BLaER1 (cell line): ENCODE measurements around the gene STARD4.

ENCODE experiments used
- H3K27ac ChIP-seq: shearing (Covaris generic); formaldehyde crosslinking; 2 replicates; pipeline ENCODE4 v1.8.1; 2022
- H3K27me3 ChIP-seq: shearing (Covaris generic); formaldehyde crosslinking; 2 replicates; pipeline ENCODE4 v1.8.1; 2022
- H3K36me3 ChIP-seq: shearing (Covaris generic); formaldehyde crosslinking; 2 replicates; pipeline ENCODE4 v1.8.1; 2022
- H3K4me1 ChIP-seq: shearing (Covaris generic); formaldehyde crosslinking; 2 replicates; pipeline ENCODE4 v1.8.1; 2022
- H3K4me2 ChIP-seq: shearing (Covaris generic); formaldehyde crosslinking; 2 replicates; pipeline ENCODE4 v1.8.1; 2022
- H3K4me3 ChIP-seq: shearing (Covaris generic); formaldehyde crosslinking; 2 replicates; pipeline ENCODE4 v1.8.1; 2022
- H3K9ac ChIP-seq: shearing (Covaris generic); formaldehyde crosslinking; 2 replicates; pipeline ENCODE4 v1.8.1; 2022
- H3K9me3 ChIP-seq: shearing (Covaris generic); formaldehyde crosslinking; 2 replicates; pipeline ENCODE4 v1.8.1; 2022
- H4K20me1 ChIP-seq: shearing (Covaris generic); formaldehyde crosslinking; 2 replicates; pipeline ENCODE4 v1.8.1; 2022
- Cebpa-rat ChIP-seq: shearing (Covaris generic); IDR thresholded peaks from 2 replicates; pipeline ENCODE4 v1.8.1; 2022

Gene STARD4

GRCh38 chr5:111530298-111530740 lies 18.0 kb upstream of the STARD4 start:
- no peak overlapping the region for H3K9ac ChIP-seq
- H3K4me2 ChIP-seq = peak overlapping the region; percentile 66
- TF ChIP-seq Cebpa-rat = no peak
- no peak overlapping the region for H3K4me3 ChIP-seq
- H3K36me3 ChIP-seq = no peaks in the 10 kb centered on the region
- no peaks in the 10 kb centered on the region for H3K27me3 ChIP-seq
- H3K9me3 ChIP-seq = 0 out of 2 replicates have a peak, but pooled peaks cover 8% of the 10 kb centered on the region
- H4K20me1 ChIP-seq = no peaks in the 10 kb centered on the region
- H3K27ac ChIP-seq = peak overlapping the region; percentile 45
- H3K4me1 ChIP-seq = peaks cover 8% of the 10 kb centered on the region

GRCh38 chr5:111528056-111528455 lies 15.7 kb upstream of the STARD4 start:
- Histone ChIP-seq H3K4me2 (no peak overlapping the region), H3K4me3 (no peak overlapping the region), H3K9ac (no peak overlapping the region), H3K36me3 (no peaks in the 10 kb centered on the region), H3K4me1 (peaks cover 8% of the 10 kb centered on the region), H4K20me1 (no peaks in the 10 kb centered on the region), H3K27me3 (no peaks in the 10 kb centered on the region), H3K27ac (no peak overlapping the region), H3K9me3 (no peaks in the 10 kb centered on the region)
- TF ChIP-seq Cebpa-rat = no peak

GRCh38 chr5:111520908-111521307 lies 8.6 kb upstream of the STARD4 start:
- no peaks in the 10 kb centered on the region for H3K36me3 ChIP-seq
- H4K20me1 ChIP-seq = no peaks in the 10 kb centered on the region
- H3K4me3 ChIP-seq = no peak overlapping the region
- no peak overlapping the region for H3K9ac ChIP-seq
- no peaks in the 10 kb centered on the region for H3K4me1 ChIP-seq
- H3K27me3 ChIP-seq = no peaks in the 10 kb centered on the region
- TF ChIP-seq Cebpa-rat = no peak
- no peak overlapping the region for H3K27ac ChIP-seq
- no peaks in the 10 kb centered on the region for H3K9me3 ChIP-seq
- no peak overlapping the region for H3K4me2 ChIP-seq

- H3K27me3 ChIP-seq = no peaks in the 10 kb centered on the region
- H3K4me3 ChIP-seq = no peak overlapping the region
- no peaks in the 10 kb centered on the region for H4K20me1 ChIP-seq
- no peaks in the 10 kb centered on the region for H3K36me3 ChIP-seq
- H3K4me1 ChIP-seq = peaks cover 5% of the 10 kb centered on the region
- no peak for TF ChIP-seq Cebpa-rat
- no peak overlapping the region for H3K4me2 ChIP-seq
- no peak overlapping the region for H3K9ac ChIP-seq
- no peaks in the 10 kb centered on the region for H3K9me3 ChIP-seq
- H3K27ac ChIP-seq = no peak overlapping the region
Measured at GRCh38 chr5:111518777-111519176, 6.4 kb upstream of the STARD4 start.

GRCh38 chr5:111517853-111518501 lies 5.6 kb upstream of the STARD4 start:
- Histone ChIP-seq H3K4me2 (no peak overlapping the region), H3K27me3 (no peaks in the 10 kb centered on the region), H3K9me3 (no peaks in the 10 kb centered on the region), H3K4me1 (peaks cover 13% of the 10 kb centered on the region), H3K4me3 (no peak overlapping the region), H3K9ac (no peak overlapping the region), H3K36me3 (no peaks in the 10 kb centered on the region), H3K27ac (no peak overlapping the region), H4K20me1 (no peaks in the 10 kb centered on the region)
- no peak for TF ChIP-seq Cebpa-rat

- Histone ChIP-seq H3K4me1 (peaks cover 40% of the 10 kb centered on the region), H3K27ac (no peak overlapping the region), H4K20me1 (no peaks in the 10 kb centered on the region), H3K4me2 (peak overlapping the region; percentile 91; the same call in 1 of the 2 replicates), H3K9ac (no peak overlapping the region), H3K4me3 (no peak overlapping the region), H3K9me3 (no peaks in the 10 kb centered on the region), H3K27me3 (no peaks in the 10 kb centered on the region), H3K36me3 (no peaks in the 10 kb centered on the region)
- TF ChIP-seq Cebpa-rat = no peak
Measured at GRCh38 chr5:111514087-111514486, 1.8 kb upstream of the STARD4 start.

GRCh38 chr5:111513131-111513520 lies 791 bp upstream of the STARD4 start:
- peak overlapping the region; percentile 91 for H3K9ac ChIP-seq
- H3K4me1 ChIP-seq = peaks cover 41% of the 10 kb centered on the region
- no peaks in the 10 kb centered on the region for H3K9me3 ChIP-seq
- peak overlapping the region; percentile 86 for H3K27ac ChIP-seq
- H4K20me1 ChIP-seq = no peaks in the 10 kb centered on the region
- H3K4me3 ChIP-seq = peak overlapping the region; percentile 97
- TF ChIP-seq Cebpa-rat = no peak
- no peaks in the 10 kb centered on the region for H3K36me3 ChIP-seq
- H3K4me2 ChIP-seq = peak overlapping the region; percentile 91
- no peaks in the 10 kb centered on the region for H3K27me3 ChIP-seq

- Histone ChIP-seq H3K27ac (peak overlapping the region; percentile 86), H3K4me3 (peak overlapping the region; percentile 97)
Measured at GRCh38 chr5:111511831-111512374, 432 bp downstream of the STARD4 start.

GRCh38 chr5:111511174-111511830 lies 1.0 kb downstream of the STARD4 start:
- no peaks in the 10 kb centered on the region for H3K9me3 ChIP-seq
- no peak for TF ChIP-seq Cebpa-rat
- H3K27me3 ChIP-seq = no peaks in the 10 kb centered on the region
- peak overlapping the region; percentile 91 for H3K9ac ChIP-seq
- H3K36me3 ChIP-seq = 0 out of 2 replicates have a peak, but pooled peaks cover 6% of the 10 kb centered on the region
- H4K20me1 ChIP-seq = no peaks in the 10 kb centered on the region
- H3K4me1 ChIP-seq = peaks cover 41% of the 10 kb centered on the region
- H3K4me3 ChIP-seq = peak overlapping the region; percentile 97
- H3K4me2 ChIP-seq = peak overlapping the region; percentile 90
- H3K27ac ChIP-seq = peak overlapping the region; percentile 86; the same call in 1 of the 2 replicates

More at GRCh38 chr5:111511831-111512374, 432 bp downstream of the STARD4 start:
- Histone ChIP-seq H3K36me3 (0 out of 2 replicates have a peak, but pooled peaks cover 3% of the 10 kb centered on the region), H4K20me1 (no peaks in the 10 kb centered on the region), H3K9ac (peak overlapping the region; percentile 91), H3K4me1 (peaks cover 41% of the 10 kb centered on the region), H3K4me2 (peak overlapping the region; percentile 90), H3K9me3 (no peaks in the 10 kb centered on the region), H3K27me3 (no peaks in the 10 kb centered on the region)
- TF ChIP-seq Cebpa-rat = no peak

- no peak overlapping the region for H3K27ac ChIP-seq
- H3K9me3 ChIP-seq = no peaks in the 10 kb centered on the region
- no peak for TF ChIP-seq Cebpa-rat
- H3K9ac ChIP-seq = no peak overlapping the region
- H3K4me3 ChIP-seq = no peak overlapping the region
- no peaks in the 10 kb centered on the region for H4K20me1 ChIP-seq
- peaks cover 40% of the 10 kb centered on the region for H3K4me1 ChIP-seq
- H3K4me2 ChIP-seq = no peak overlapping the region
- no peaks in the 10 kb centered on the region for H3K27me3 ChIP-seq
- H3K36me3 ChIP-seq = peaks cover 20% of the 10 kb centered on the region
Measured at GRCh38 chr5:111509119-111509518, 3.2 kb downstream of the STARD4 start.
